ENCODE results near the gene NUPR2. TPM values are rescaled to one million over a fixed set of nuclear protein-coding genes. Genes with fewer than 3 reads are reported as not detected.

Gene NUPR2
- total RNA-seq, 2 donors from 2014 or later = not detected

GRCh38 chr7:56087445-56087844 lies 28.8 kb downstream of the NUPR2 start:
- 94% methylated on average over 11 to 16 of the region's 16 CpGs for WGBS, 2 experiments (ENCODE audit: insufficient coverage in 1 of 2, insufficient read length in 1 of 2)
- H3K27me3 Mint-ChIP-seq (ENCODE audit: insufficient read depth) = no peaks in the 10 kb centered on the region
- no peak for DNase-seq
- no peak overlapping the region for H3K9ac ChIP-seq (ENCODE audit: extremely low read depth, low read length, poor library complexity, severe bottlenecking)
- H3K27ac ChIP-seq (ENCODE audit: low read depth, low read length) = no peak overlapping the region
- no peaks in the 10 kb centered on the region for H3K9me3 ChIP-seq (ENCODE audit: control insufficient read depth, low read length)
- H3K4me3 Mint-ChIP-seq = no peak overlapping the region
- H3K27me3 ChIP-seq (ENCODE audit: control insufficient read depth, insufficient read depth, low read length, poor library complexity, severe bottlenecking) = no peaks in the 10 kb centered on the region
- no peaks in the 10 kb centered on the region for H3K4me1 Mint-ChIP-seq
- no peaks in the 10 kb centered on the region for H3K36me3 ChIP-seq (ENCODE audit: control insufficient read depth, insufficient read depth, low read length)
- H3K4me1 ChIP-seq (ENCODE audit: control insufficient read depth, insufficient read depth, low read length) = no peaks in the 10 kb centered on the region
- H3K4me3 ChIP-seq (ENCODE audit: low read length) = no peak overlapping the region
- H3K9me3 Mint-ChIP-seq = no peaks in the 10 kb centered on the region
- peaks cover 16% of the 10 kb centered on the region for H3K36me3 Mint-ChIP-seq (ENCODE audit: low read depth)
- H3K27ac Mint-ChIP-seq = no peak overlapping the region
- TF ChIP-seq CTCF (conservative IDR thresholded peaks at IDR 0.05) = no peak

- TF ChIP-seq CTCF (conservative IDR thresholded peaks at IDR 0.05) = no peak
- Mint-ChIP-seq H3K9me3 (no peaks in the 10 kb centered on the region), H3K4me3 (no peak overlapping the region), H3K27me3 (ENCODE audit: insufficient read depth) (no peaks in the 10 kb centered on the region), H3K4me1 (no peaks in the 10 kb centered on the region), H3K27ac (no peak overlapping the region), H3K36me3 (ENCODE audit: low read depth) (peaks cover 20% of the 10 kb centered on the region)
- Histone ChIP-seq H3K27ac (ENCODE audit: low read depth, low read length) (no peak overlapping the region), H3K4me1 (ENCODE audit: control insufficient read depth, insufficient read depth, low read length) (no peaks in the 10 kb centered on the region), H3K4me3 (ENCODE audit: low read length) (no peak overlapping the region), H3K9ac (ENCODE audit: extremely low read depth, low read length, poor library complexity, severe bottlenecking) (no peak overlapping the region), H3K9me3 (ENCODE audit: control insufficient read depth, low read length) (no peaks in the 10 kb centered on the region), H3K27me3 (ENCODE audit: control insufficient read depth, insufficient read depth, low read length, poor library complexity, severe bottlenecking) (no peaks in the 10 kb centered on the region), H3K36me3 (ENCODE audit: control insufficient read depth, insufficient read depth, low read length) (no peaks in the 10 kb centered on the region)
- 91 to 93% methylated on average over 6 to 7 of the region's 7 CpGs for WGBS, 2 experiments (ENCODE audit: insufficient coverage in 1 of 2, insufficient read length in 1 of 2)
- no peak for DNase-seq
Observed at GRCh38 chr7:56086761-56087160, 29.5 kb downstream of the NUPR2 start.

GRCh38 chr7:56083150-56083785 lies 32.9 kb downstream of the NUPR2 start:
- no peaks in the 10 kb centered on the region for H3K4me1 Mint-ChIP-seq
- H3K4me3 Mint-ChIP-seq = no peak overlapping the region
- no peaks in the 10 kb centered on the region for H3K27me3 ChIP-seq (ENCODE audit: control insufficient read depth, insufficient read depth, low read length, poor library complexity, severe bottlenecking)
- no peak for DNase-seq
- no peak for TF ChIP-seq CTCF (conservative IDR thresholded peaks at IDR 0.05)
- no peaks in the 10 kb centered on the region for H3K4me1 ChIP-seq (ENCODE audit: control insufficient read depth, insufficient read depth, low read length)
- no peak overlapping the region for H3K27ac Mint-ChIP-seq
- no peaks in the 10 kb centered on the region for H3K9me3 ChIP-seq (ENCODE audit: control insufficient read depth, low read length)
- no peak overlapping the region for H3K9ac ChIP-seq (ENCODE audit: extremely low read depth, low read length, poor library complexity, severe bottlenecking)
- H3K4me3 ChIP-seq (ENCODE audit: low read length) = no peak overlapping the region
- peaks cover 38% of the 10 kb centered on the region for H3K36me3 Mint-ChIP-seq (ENCODE audit: low read depth)
- H3K27me3 Mint-ChIP-seq (ENCODE audit: insufficient read depth) = no peaks in the 10 kb centered on the region
- WGBS, 2 experiments (ENCODE audit: insufficient coverage in 1 of 2, insufficient read length in 1 of 2) = 92 to 93% methylated on average over 11 to 13 of the region's 13 CpGs
- H3K9me3 Mint-ChIP-seq = no peaks in the 10 kb centered on the region
- H3K36me3 ChIP-seq (ENCODE audit: control insufficient read depth, insufficient read depth, low read length) = peaks cover 9% of the 10 kb centered on the region
- no peak overlapping the region for H3K27ac ChIP-seq (ENCODE audit: low read depth, low read length)

Measured in endodermal cell (in vitro differentiated cells).